Medulla oblongata (tissue), 1 donor: ENCODE data around the gene SYNGR3.
A peak's percentile ranks its signal among the peaks of the same experiment; 100 is the strongest.
"Not testable (repeated sequence)": the region's sequence is repeated elsewhere in the genome, so short reads cannot be mapped to it uniquely, and the experiment has no call there.

Experiments
- DNase-seq: peaks from one replicate; pipeline ENCODE4 v3.0.0-alpha.2; 2015; ENCODE audit errors: extremely low spot score

SYNGR3 gene

GRCh38 chr16:1959269-1960039, 30.3 kb upstream of the SYNGR3 start, which contains the start of gene NDUFB10:
Gene NDUFB10, plus strand, starts transcription at chr16:1959538. Its CDS starts 87 bp downstream, at chr16:1959625.
- DNase-seq, result peak; percentile 88

- no peak for DNase-seq
Measured at GRCh38 chr16:1960665-1961630, 28.8 kb upstream of the SYNGR3 start.

GRCh38 chr16:1961651-1962067, 28.1 kb upstream of the SYNGR3 start:
- no peak for DNase-seq

- not testable (repeated sequence) for DNase-seq
Measured at GRCh38 chr16:1962161-1963153, 27.3 kb upstream of the SYNGR3 start.

GRCh38 chr16:1963806-1964505, 25.8 kb upstream of the SYNGR3 start:
- DNase-seq, result peak; percentile 12

- peak; percentile 98 for DNase-seq
Measured at GRCh38 chr16:1964506-1965395, 25.0 kb upstream of the SYNGR3 start, which contains the start of gene RPS2. Gene RPS2, minus strand, starts transcription at chr16:1964826. Its CDS starts 201 bp downstream, at chr16:1964625.

- no peak for DNase-seq
Measured at GRCh38 chr16:1965396-1966001, 24.3 kb upstream of the SYNGR3 start.

- DNase-seq, result no peak
Measured at GRCh38 chr16:1966460-1966859, 23.3 kb upstream of the SYNGR3 start, which contains the start of gene RNF151. Gene RNF151, plus strand, starts transcription at chr16:1966856. Its CDS starts 26 bp downstream, at chr16:1966882.

GRCh38 chr16:1968146-1968953, 21.4 kb upstream of the SYNGR3 start:
- no peak for DNase-seq

GRCh38 chr16:1971796-1972489, 17.8 kb upstream of the SYNGR3 start, which contains the start of gene TBL3:
Gene TBL3, plus strand, starts transcription at chr16:1972053. Its CDS starts 112 bp downstream, at chr16:1972165.
- peak; percentile 94 for DNase-seq

GRCh38 chr16:1972490-1972877, 17.3 kb upstream of the SYNGR3 start:
- DNase-seq, result no peak

GRCh38 chr16:1973461-1974156, 16.2 kb upstream of the SYNGR3 start:
- DNase-seq, result no peak

GRCh38 chr16:1974157-1975070, 15.4 kb upstream of the SYNGR3 start:
- no peak for DNase-seq

- DNase-seq, result no peak
Measured at GRCh38 chr16:1975432-1976215, 14.1 kb upstream of the SYNGR3 start.

- DNase-seq, result no peak
Measured at GRCh38 chr16:1976216-1976520, 13.6 kb upstream of the SYNGR3 start.
